Loucy (cell line): Measurements from ENCODE around the gene PLXNA4.

Source experiments
- EZH2phosphoT487 ChIP-seq: fragments of 200-600 bp; IDR thresholded peaks from 2 replicates; pipeline ENCODE4 v1.6.1; 2018; ENCODE audit warnings: antibody characterized with exemption, mild to moderate bottlenecking, moderate library complexity, borderline replicate concordance
- TF ChIP-seq, protein P1 (sequence below): fragments of 200-600 bp; sonication (generic); conservative IDR thresholded peaks from 2 replicates; pipeline ENCODE4 v1.5.1; 2014; ENCODE audit warnings: mild to moderate bottlenecking, antibody characterized with exemption, low read length

DNA sequence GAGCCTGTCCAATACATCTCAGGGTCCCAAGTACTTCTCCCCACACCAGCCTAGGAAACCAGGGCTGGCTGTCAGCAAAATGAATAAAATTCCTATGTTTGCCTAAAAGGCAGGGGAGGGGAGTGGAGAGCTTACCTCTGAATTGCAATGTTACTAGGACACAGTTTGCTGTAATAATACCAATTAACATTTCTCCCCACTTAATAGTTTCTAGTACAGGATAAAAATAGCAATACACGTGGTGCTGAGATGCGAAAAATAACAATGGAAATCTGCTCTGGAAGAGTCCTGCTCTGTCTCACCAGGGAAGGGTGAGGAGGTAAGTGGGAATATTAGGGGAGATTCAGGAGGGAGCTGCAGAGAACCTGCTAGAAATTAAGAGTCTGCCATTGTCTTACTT is 112.3 kb downstream of the PLXNA4 start:
- TF ChIP-seq, protein P1, sequence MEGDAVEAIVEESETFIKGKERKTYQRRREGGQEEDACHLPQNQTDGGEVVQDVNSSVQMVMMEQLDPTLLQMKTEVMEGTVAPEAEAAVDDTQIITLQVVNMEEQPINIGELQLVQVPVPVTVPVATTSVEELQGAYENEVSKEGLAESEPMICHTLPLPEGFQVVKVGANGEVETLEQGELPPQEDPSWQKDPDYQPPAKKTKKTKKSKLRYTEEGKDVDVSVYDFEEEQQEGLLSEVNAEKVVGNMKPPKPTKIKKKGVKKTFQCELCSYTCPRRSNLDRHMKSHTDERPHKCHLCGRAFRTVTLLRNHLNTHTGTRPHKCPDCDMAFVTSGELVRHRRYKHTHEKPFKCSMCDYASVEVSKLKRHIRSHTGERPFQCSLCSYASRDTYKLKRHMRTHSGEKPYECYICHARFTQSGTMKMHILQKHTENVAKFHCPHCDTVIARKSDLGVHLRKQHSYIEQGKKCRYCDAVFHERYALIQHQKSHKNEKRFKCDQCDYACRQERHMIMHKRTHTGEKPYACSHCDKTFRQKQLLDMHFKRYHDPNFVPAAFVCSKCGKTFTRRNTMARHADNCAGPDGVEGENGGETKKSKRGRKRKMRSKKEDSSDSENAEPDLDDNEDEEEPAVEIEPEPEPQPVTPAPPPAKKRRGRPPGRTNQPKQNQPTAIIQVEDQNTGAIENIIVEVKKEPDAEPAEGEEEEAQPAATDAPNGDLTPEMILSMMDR: no peak
- TF ChIP-seq EZH2phosphoT487: no peak
